ENCODE measurements around the gene GALNT5. TPM values are rescaled to one million over a fixed set of nuclear protein-coding genes. Genes with fewer than 3 reads are reported as not detected.
"Not testable (repeated sequence)": the region's sequence is repeated elsewhere in the genome, so short reads cannot be mapped to it uniquely, and the experiment has no call there.

The GALNT5 gene, protein sequence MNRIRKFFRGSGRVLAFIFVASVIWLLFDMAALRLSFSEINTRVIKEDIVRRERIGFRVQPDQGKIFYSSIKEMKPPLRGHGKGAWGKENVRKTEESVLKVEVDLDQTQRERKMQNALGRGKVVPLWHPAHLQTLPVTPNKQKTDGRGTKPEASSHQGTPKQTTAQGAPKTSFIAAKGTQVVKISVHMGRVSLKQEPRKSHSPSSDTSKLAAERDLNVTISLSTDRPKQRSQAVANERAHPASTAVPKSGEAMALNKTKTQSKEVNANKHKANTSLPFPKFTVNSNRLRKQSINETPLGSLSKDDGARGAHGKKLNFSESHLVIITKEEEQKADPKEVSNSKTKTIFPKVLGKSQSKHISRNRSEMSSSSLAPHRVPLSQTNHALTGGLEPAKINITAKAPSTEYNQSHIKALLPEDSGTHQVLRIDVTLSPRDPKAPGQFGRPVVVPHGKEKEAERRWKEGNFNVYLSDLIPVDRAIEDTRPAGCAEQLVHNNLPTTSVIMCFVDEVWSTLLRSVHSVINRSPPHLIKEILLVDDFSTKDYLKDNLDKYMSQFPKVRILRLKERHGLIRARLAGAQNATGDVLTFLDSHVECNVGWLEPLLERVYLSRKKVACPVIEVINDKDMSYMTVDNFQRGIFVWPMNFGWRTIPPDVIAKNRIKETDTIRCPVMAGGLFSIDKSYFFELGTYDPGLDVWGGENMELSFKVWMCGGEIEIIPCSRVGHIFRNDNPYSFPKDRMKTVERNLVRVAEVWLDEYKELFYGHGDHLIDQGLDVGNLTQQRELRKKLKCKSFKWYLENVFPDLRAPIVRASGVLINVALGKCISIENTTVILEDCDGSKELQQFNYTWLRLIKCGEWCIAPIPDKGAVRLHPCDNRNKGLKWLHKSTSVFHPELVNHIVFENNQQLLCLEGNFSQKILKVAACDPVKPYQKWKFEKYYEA
- total RNA-seq: not detected

DNA sequence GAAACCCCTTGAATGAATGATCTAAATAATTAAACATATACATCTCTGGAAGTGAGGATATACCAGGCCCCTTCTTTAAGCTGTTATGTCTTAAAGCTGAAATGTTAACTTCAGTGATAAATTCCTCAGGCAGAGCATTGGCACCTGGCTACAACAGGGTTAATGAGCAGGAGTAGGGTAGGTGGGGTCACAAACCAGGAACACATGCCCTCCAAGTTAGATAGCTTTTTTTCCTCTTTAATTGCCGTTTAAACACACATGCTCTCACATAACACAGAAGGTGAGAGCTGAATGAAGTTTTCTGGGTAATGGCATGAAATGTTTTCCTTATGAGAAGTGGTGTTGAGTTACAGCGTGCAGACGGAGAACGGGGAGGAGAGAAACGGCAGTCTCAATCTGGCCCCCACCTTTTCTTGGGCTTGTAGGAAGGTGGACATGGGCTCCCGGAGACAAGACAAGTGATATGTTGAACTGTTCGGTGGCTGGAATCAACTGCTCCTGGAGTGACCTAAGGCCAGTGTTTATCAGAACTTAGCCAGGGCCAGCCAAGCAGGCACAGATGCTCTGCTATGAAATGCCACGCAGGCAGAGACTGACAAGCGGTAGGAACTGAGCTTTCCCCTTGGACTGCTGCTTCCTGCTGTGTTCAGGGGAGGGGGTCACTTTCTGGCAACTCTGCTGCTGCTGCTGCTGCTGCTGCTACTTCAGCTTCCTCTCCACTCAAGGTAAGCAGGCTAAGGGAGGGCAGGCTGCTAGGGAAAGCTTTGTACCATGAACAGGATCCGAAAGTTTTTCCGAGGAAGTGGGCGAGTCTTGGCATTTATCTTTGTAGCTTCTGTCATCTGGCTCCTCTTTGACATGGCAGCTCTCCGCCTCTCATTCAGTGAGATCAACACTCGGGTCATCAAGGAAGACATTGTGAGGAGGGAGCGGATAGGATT lies at the start of gene GALNT5:
TSS of gene GALNT5 (plus strand) at position 394 of the 941 bp plus-strand sequence. CDS start at position 772, 378 bp downstream.
- Mint-ChIP-seq H3K27me3 (ENCODE audit: low read depth) (peaks cover 42% of the 10 kb centered on the region), H3K36me3 (ENCODE audit: insufficient read depth in 2 of 2) (no peaks in the 10 kb centered on the region), H3K27ac (peak within 1 kb of the TSS; percentile 41), H3K4me1 (ENCODE audit: low read depth) (peaks cover 56% of the 10 kb centered on the region), H3K9me3 (no peaks in the 10 kb centered on the region), H3K4me3 (no peak within 1 kb of the TSS)
- DNase-seq (no peak), ATAC-seq (replicated peaks in 1 of 2) (no peak)

DNA sequence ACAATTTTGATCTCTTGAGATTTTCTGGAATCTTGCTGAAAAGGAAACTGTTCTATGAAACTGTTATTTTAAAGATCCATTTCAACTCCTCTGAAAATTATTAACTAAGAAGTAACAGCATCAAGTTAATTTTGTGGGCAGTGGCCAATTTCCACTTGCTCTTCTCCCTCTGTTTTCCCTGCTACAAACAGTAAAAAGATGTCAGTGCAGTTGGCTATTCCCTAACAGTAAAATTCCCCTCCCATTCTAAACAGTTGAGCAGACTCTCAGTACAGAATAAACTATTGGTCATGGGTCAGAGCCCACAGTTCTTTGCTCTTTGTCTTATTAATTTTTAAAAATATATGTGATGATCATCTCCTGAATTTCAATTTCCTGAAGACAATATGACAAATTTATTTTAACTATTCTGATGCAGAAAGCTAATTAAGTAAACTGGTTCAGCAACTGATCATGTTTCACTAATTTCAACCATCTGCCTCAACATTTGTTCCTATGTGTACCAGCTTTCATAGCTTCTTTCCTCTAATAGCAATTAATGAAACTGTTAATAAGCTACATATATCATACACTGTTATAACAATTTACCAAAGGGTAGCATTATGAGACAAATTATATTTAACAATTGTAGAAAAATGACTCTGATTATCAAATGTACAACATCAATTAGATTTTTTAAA lies 41.1 kb upstream of the GALNT5 start:
- H3K9me3 Mint-ChIP-seq: no peaks in the 10 kb centered on the region
- DNase-seq: no peak
- H3K27ac Mint-ChIP-seq: no peak overlapping the region
- ATAC-seq (replicated peaks in 1 of 2): no peak
- H3K27me3 Mint-ChIP-seq (ENCODE audit: low read depth): peaks cover 29% of the 10 kb centered on the region
- H3K36me3 Mint-ChIP-seq (ENCODE audit: insufficient read depth in 2 of 2): no peaks in the 10 kb centered on the region
- no peaks in the 10 kb centered on the region for H3K4me1 Mint-ChIP-seq (ENCODE audit: low read depth)
- no peak overlapping the region for H3K4me3 Mint-ChIP-seq

DNA sequence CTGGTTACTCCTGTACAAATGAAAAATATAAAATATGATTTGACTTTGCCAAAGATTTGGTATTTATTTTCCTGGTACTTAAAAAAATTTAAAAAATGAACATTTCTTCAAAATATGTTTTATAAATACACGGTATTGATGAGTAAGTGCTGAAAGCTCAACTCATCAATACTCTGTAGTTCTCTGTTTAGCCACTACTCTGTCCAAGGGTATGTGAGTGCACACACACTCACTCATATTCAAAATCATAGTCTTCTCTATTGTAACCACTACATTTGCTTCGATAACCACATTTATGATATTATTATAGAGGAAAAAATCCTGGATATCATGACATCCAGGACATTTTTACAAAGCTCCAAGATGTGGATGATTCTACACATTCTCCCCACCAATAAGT lies 40.1 kb upstream of the GALNT5 start:
- peaks cover 38% of the 10 kb centered on the region for H3K27me3 Mint-ChIP-seq (ENCODE audit: low read depth)
- no peaks in the 10 kb centered on the region for H3K36me3 Mint-ChIP-seq (ENCODE audit: insufficient read depth in 2 of 2)
- ATAC-seq (replicated peaks in 1 of 2) (no peak), DNase-seq (no peak)
- no peak overlapping the region for H3K27ac Mint-ChIP-seq
- H3K4me1 Mint-ChIP-seq (ENCODE audit: low read depth): no peaks in the 10 kb centered on the region
- H3K4me3 Mint-ChIP-seq: no peak overlapping the region
- no peaks in the 10 kb centered on the region for H3K9me3 Mint-ChIP-seq

DNA sequence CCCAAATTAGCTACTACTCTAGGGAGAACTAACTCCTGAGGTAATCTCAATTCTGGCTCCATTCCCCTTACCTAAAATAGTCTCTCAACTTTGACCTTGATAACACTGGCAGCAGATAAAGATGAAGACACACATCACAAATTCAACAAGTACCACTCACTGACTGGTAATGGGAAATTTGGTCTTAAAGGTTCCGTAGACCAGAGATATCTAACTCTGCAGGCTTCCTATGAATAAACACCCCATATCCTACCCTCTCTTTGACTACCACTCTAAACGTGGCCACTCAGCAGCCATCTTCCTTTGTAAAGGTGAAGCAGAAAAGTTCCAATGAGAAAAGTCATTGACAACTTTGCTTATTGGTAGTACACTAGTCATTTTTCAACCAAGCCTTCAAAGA lies 38.6 kb upstream of the GALNT5 start:
- DNase-seq: no peak
- Mint-ChIP-seq H3K27ac (no peak overlapping the region), H3K4me1 (ENCODE audit: low read depth) (no peaks in the 10 kb centered on the region), H3K4me3 (no peak overlapping the region), H3K9me3 (no peaks in the 10 kb centered on the region), H3K27me3 (ENCODE audit: low read depth) (peaks cover 35% of the 10 kb centered on the region), H3K36me3 (ENCODE audit: insufficient read depth in 2 of 2) (no peaks in the 10 kb centered on the region)
- ATAC-seq (replicated peaks in 1 of 2): no peak

DNA sequence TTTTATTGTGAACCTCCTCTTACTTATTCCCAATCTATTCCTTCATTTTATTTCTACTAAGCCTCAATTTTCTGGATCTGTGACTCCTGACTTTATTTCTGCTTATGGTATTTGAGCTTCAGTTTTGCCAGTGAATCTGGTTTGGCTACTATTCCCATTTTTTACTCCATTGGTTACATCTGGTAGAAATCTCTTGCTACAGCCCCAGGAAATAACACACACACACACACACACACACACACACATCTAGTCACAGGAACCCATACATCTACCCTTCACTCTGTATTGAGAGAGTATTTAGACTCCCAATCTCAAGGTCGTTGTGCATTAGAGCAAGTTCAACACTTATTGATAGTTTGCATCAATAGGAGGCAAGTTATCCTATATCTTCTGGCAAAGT lies 37.0 kb upstream of the GALNT5 start:
- DNase-seq: no peak
- no peak for ATAC-seq (replicated peaks in 1 of 2)
- H3K4me3 Mint-ChIP-seq: no peak overlapping the region
- H3K27me3 Mint-ChIP-seq (ENCODE audit: low read depth): peaks cover 40% of the 10 kb centered on the region
- no peak overlapping the region for H3K27ac Mint-ChIP-seq
- H3K36me3 Mint-ChIP-seq (ENCODE audit: insufficient read depth in 2 of 2): no peaks in the 10 kb centered on the region
- H3K9me3 Mint-ChIP-seq: no peaks in the 10 kb centered on the region
- no peaks in the 10 kb centered on the region for H3K4me1 Mint-ChIP-seq (ENCODE audit: low read depth)

DNA sequence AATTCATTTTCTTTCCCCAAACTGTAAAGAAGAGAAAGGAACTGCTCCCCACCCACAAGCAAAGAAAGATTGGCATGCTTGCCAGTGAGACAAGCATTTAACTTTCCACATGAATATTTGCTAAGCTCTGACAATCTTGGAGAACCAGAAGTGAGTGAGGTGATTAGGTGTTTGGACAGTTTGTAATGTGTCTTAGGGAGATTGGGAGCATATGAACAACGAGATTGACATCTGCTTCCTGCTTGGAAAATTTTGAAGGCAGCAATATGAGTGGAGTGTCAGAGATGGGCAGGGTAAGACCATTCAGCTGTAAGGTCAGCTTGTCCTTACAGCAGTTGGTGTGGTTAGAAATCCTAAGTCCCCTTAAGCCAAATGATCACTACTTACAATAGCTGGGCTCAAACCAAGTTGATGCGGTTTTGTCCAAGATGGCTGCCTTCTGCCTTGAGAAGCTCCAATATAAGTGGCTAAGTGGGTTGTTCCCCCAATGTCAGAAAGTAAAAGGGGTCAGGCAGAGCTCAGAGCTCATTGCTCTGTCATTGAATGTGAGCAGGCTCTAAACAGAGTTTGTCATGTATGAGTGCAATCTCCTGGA lies 36.0 kb upstream of the GALNT5 start:
- Mint-ChIP-seq H3K4me1 (ENCODE audit: low read depth) (no peaks in the 10 kb centered on the region), H3K9me3 (no peaks in the 10 kb centered on the region), H3K4me3 (no peak overlapping the region), H3K27me3 (ENCODE audit: low read depth) (peaks cover 34% of the 10 kb centered on the region), H3K27ac (no peak overlapping the region), H3K36me3 (ENCODE audit: insufficient read depth in 2 of 2) (no peaks in the 10 kb centered on the region)
- DNase-seq (no peak), ATAC-seq (replicated peaks in 1 of 2) (no peak)

DNA sequence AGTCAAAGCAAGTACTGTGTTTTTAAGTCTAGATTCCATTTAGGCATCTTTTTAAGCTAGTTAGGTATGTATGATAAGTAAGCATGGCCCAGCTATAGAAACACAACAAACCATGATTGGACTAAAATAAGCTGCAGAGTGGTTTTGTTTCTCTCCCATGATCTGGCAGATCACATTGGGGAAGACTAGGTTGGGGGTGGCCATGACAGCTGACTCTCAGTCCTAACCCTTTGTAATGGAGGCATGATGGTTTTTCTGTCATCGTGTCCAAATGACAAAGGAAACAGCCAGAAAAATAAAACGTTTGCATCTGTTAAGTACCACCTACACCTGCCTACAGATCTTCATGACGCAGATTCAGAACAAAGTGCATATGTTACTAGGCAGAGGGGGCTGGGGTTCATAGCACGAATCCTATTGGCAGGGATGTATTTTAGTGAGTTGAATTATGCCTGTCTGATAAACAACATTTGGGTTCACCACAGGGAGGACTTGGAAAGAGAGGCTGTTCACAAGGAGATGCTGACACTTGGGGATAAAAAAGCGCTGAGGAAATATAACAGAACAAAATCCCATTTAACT lies 33.8 kb upstream of the GALNT5 start:
- Mint-ChIP-seq H3K4me1 (ENCODE audit: low read depth) (no peaks in the 10 kb centered on the region), H3K27me3 (ENCODE audit: low read depth) (peaks cover 40% of the 10 kb centered on the region), H3K4me3 (no peak overlapping the region), H3K27ac (no peak overlapping the region), H3K36me3 (ENCODE audit: insufficient read depth in 2 of 2) (no peaks in the 10 kb centered on the region), H3K9me3 (no peaks in the 10 kb centered on the region)
- no peak for DNase-seq
- no peak for ATAC-seq (replicated peaks in 1 of 2)

DNA sequence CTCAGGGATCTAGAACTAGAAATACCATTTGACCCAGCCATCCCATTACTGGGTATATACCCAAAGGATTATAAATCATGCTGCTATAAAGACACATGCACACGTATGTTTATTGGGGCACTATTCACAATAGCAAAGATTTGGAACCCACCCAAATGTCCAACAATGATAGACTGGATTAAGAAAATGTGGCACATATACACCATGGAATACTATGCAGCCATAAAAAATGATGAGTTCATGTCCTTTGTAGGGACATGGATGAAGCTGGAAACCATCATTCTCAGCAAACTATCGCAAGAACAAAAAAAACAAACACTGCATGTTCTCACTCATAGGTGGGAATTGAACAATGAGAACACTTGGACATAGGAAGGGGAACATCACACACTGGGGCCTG lies 33.1 kb upstream of the GALNT5 start:
- not testable (repeated sequence) for H3K4me1 Mint-ChIP-seq (ENCODE audit: low read depth); H3K36me3 Mint-ChIP-seq (ENCODE audit: insufficient read depth in 2 of 2); H3K27ac Mint-ChIP-seq; DNase-seq; H3K9me3 Mint-ChIP-seq; H3K4me3 Mint-ChIP-seq; ATAC-seq (replicated peaks in 1 of 2)
- H3K27me3 Mint-ChIP-seq (ENCODE audit: low read depth): peaks cover 42% of the 10 kb centered on the region

DNA sequence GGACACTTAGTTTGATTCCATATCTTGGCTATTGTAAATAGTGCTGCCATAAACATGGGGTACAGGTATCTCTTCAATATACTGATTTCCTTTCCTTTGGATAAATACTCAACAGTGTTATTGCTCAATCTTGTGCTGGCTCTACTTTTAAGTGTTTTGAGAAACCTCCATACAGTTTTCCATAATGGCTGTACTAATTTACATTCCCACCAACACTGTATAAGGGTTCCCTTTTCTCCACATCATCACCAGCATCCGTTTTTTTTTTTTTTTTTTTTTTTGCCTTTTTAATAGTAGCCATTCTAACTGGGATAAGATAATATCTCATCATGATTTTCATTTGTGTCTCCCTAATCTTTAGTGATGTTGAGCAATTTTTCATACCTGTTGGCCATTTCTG lies 29.9 kb upstream of the GALNT5 start:
- Mint-ChIP-seq H3K9me3 (no peaks in the 10 kb centered on the region), H3K27ac (no peak overlapping the region), H3K4me1 (ENCODE audit: low read depth) (no peaks in the 10 kb centered on the region), H3K36me3 (ENCODE audit: insufficient read depth in 2 of 2) (no peaks in the 10 kb centered on the region), H3K27me3 (ENCODE audit: low read depth) (peaks cover 48% of the 10 kb centered on the region), H3K4me3 (no peak overlapping the region)
- DNase-seq (no peak), ATAC-seq (replicated peaks in 1 of 2) (no peak)

DNA sequence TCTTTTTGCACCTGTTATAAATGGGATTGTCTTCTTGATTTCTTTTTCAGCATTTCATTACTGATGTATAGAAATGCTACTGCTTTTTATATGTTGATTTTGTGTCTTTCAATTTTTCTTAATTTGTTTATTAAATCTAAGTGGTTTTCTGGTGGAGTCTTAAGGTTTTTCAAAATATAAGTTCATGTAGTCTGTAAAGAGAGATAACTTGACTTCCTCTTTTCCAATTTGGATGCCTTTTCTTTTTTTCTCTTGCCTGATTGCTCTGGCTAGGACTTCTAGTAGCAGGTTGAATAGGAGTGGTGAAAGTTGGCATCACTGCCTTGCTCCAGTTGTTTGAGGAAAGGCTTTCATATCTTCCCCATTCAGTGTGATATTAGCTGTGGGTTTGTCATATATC lies 28.6 kb upstream of the GALNT5 start:
- Mint-ChIP-seq H3K36me3 (ENCODE audit: insufficient read depth in 2 of 2) (no peaks in the 10 kb centered on the region), H3K4me1 (ENCODE audit: low read depth) (no peaks in the 10 kb centered on the region), H3K9me3 (no peaks in the 10 kb centered on the region), H3K27me3 (ENCODE audit: low read depth) (peaks cover 54% of the 10 kb centered on the region), H3K4me3 (no peak overlapping the region), H3K27ac (no peak overlapping the region)
- DNase-seq (no peak), ATAC-seq (replicated peaks in 1 of 2) (no peak)

DNA sequence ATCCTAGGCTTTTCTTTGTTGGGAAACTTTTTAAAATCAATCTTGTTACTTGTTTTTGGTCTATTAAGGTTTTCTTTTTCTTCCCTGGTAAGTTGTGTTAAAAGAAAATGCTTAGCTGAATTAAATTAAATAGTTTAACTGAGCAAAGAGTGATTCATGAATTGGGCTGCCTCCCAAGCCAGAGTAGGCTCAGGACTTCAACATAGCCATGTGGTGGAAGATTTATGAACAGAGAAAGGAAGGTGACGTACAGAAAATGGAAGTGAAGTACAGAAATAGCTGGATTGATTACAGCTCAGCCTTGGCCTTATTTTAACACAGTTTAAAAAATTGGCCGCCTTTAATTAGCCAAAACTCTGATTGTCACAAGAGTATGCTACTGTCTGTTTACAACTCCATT lies 27.9 kb upstream of the GALNT5 start:
- ATAC-seq (replicated peaks in 1 of 2): no peak
- no peak for DNase-seq
- H3K4me1 Mint-ChIP-seq (ENCODE audit: low read depth): no peaks in the 10 kb centered on the region
- H3K9me3 Mint-ChIP-seq: no peaks in the 10 kb centered on the region
- H3K36me3 Mint-ChIP-seq (ENCODE audit: insufficient read depth in 2 of 2): no peaks in the 10 kb centered on the region
- H3K27ac Mint-ChIP-seq: no peak overlapping the region
- H3K27me3 Mint-ChIP-seq (ENCODE audit: low read depth): peaks cover 54% of the 10 kb centered on the region
- H3K4me3 Mint-ChIP-seq: no peak overlapping the region

DNA sequence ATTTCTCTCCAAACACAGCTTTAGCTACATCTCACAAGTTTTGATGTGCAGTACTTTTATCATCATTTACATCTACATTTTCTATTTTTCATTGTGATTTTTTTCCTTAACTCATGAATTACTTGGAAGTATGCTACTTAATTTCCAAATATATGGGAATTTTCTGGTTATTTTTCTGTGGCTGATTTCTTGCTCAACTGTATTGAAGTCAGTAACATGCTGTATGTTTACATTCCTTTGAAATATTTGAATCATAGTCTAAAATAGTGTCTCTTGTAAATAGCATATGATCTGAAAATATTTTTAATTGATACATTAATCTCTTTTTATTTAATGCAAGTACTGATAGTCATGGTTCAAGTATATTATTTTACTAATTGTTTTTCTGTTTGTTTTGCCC lies 26.0 kb upstream of the GALNT5 start:
- no peak for ATAC-seq (replicated peaks in 1 of 2)
- Mint-ChIP-seq H3K4me1 (ENCODE audit: low read depth) (no peaks in the 10 kb centered on the region), H3K4me3 (no peak overlapping the region)

More for the DNA sequence above, 26.0 kb upstream of the GALNT5 start:
- peaks cover 58% of the 10 kb centered on the region for H3K27me3 Mint-ChIP-seq (ENCODE audit: low read depth)
- no peak overlapping the region for H3K27ac Mint-ChIP-seq
- DNase-seq: no peak
- no peaks in the 10 kb centered on the region for H3K9me3 Mint-ChIP-seq
- no peaks in the 10 kb centered on the region for H3K36me3 Mint-ChIP-seq (ENCODE audit: insufficient read depth in 2 of 2)

All from activated T-cell treated with anti-CD3 and anti-CD28 coated beads, Interleukin-2, amount 50 U/mL, for 72 hours (primary cell).